DOHH2 (cell line): Measurements from ENCODE around the gene DYRK1A.

Experiments used
- H3F3A ChIP-seq: fragments of 200-600 bp; sonication (generic), shearing (Covaris generic); 2 replicates; pipeline ENCODE4 v1.6.0; 2016; ENCODE audit warnings: antibody characterized with exemption, mild to moderate bottlenecking; ENCODE audit not compliant: control insufficient read depth, insufficient read depth
- H3K27ac ChIP-seq: fragments of 200-600 bp; sonication (generic); 2 replicates; pipeline ENCODE4 v1.5.1; 2014; ENCODE audit warnings: low read depth, mild to moderate bottlenecking, low read length, moderate library complexity
- H3K27me3 ChIP-seq: fragments of 200-600 bp; sonication (generic); 2 replicates; pipeline ENCODE4 v1.6.1; 2014; ENCODE audit warnings: mild to moderate bottlenecking, low read length, mixed read lengths; ENCODE audit not compliant: control insufficient read depth
- H3K36me3 ChIP-seq: fragments of 200-600 bp; sonication (generic); 2 replicates; pipeline ENCODE4 v1.6.1; 2014; ENCODE audit warnings: mild to moderate bottlenecking, low read length, moderate library complexity, mixed read lengths; ENCODE audit not compliant: control insufficient read depth
- H3K4me1 ChIP-seq: fragments of 200-600 bp; sonication (generic); 2 replicates; pipeline ENCODE4 v1.6.1; 2014; ENCODE audit warnings: mild to moderate bottlenecking, low read length, mixed read lengths; ENCODE audit not compliant: control insufficient read depth
- H3K4me2 ChIP-seq: fragments of 200-600 bp; sonication (generic); 2 replicates; pipeline ENCODE4 v1.6.0; 2014; ENCODE audit warnings: mild to moderate bottlenecking, low read length, moderate library complexity
- H3K4me3 ChIP-seq: fragments of 200-600 bp; sonication (generic); 2 replicates; pipeline ENCODE4 v1.5.1; 2014; ENCODE audit warnings: mild to moderate bottlenecking, low read length, mixed read lengths
- H3K79me2 ChIP-seq: fragments of 200-600 bp; sonication (generic); 2 replicates; pipeline ENCODE4 v1.6.1; 2014; ENCODE audit warnings: mild to moderate bottlenecking, low read length, mixed read lengths; ENCODE audit not compliant: control insufficient read depth
- H3K9me2 ChIP-seq: fragments of 200-600 bp; sonication (generic); replicated peaks from 2 replicates; pipeline ENCODE4 v1.6.1; 2014; ENCODE audit warnings: mild to moderate bottlenecking, low read length, mixed read lengths; ENCODE audit not compliant: control insufficient read depth
- H3K9me3 ChIP-seq: fragments of 200-600 bp; sonication (generic); 2 replicates; pipeline ENCODE4 v1.6.1; 2014; ENCODE audit warnings: antibody characterized with exemption, low read length, mixed read lengths; ENCODE audit not compliant: control insufficient read depth, insufficient read depth
- H4K20me1 ChIP-seq: fragments of 200-600 bp; sonication (generic); 2 replicates; pipeline ENCODE4 v1.6.0; 2014; ENCODE audit warnings: low read depth, mild to moderate bottlenecking, antibody characterized with exemption, low read length, moderate library complexity; ENCODE audit not compliant: control insufficient read depth, insufficient read depth
- EZH2phosphoT487 ChIP-seq: fragments of 200-600 bp; sonication (generic); IDR thresholded peaks from 2 replicates; pipeline ENCODE4 v1.6.1; 2017; ENCODE audit warnings: borderline replicate concordance, mild to moderate bottlenecking, antibody characterized with exemption, low read length, moderate library complexity, mixed read lengths
- TF ChIP-seq, protein P1 (sequence below): fragments of 200-600 bp; sonication (generic); IDR thresholded peaks from one replicate; pipeline ENCODE4 v1.5.1; 2014; ENCODE audit warnings: antibody characterized with exemption, mild to moderate bottlenecking, low read depth, low read length; ENCODE audit not compliant: poor library complexity, severe bottlenecking

Gene DYRK1A

DNA sequence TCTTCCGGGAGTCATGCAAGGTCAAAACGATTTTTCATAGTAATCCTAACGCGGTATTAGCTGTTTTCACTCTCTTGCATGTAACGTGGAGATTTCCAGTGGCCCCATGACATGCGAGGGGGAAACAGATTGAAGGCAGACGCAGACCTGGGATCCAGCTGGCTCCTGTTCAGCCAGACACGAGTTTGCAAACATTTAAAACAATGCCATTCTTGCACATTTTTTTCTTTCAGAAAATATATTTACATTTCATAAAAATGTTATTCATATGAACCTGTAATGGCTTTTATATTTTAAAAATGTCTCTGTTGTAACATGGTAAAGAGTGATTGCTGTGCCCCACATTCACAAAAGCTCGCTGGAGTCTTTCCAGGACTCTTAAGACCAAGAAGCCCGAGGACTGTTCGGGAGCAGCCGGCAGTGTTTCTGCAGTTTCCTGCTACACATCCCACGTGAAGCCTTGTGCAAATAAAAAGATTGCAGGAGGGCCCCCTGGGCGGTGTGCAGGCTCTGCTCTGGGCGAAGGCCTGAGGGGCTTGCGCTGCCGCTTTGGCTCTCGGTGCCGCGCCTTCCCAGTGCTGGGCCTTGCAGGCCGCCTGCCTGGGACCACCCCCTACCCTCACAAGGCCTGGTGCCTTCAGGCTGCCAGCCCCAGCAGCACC is 184.9 kb downstream of the DYRK1A start:
- no peaks in the 10 kb centered on the region for H3K9me2 ChIP-seq
- H3K4me3 ChIP-seq: no peak overlapping the region
- no peaks in the 10 kb centered on the region for H3K36me3 ChIP-seq
- H3K4me2 ChIP-seq: no peak overlapping the region
- no peaks in the 10 kb centered on the region for H4K20me1 ChIP-seq
- no peak overlapping the region for H3K27ac ChIP-seq
- H3K79me2 ChIP-seq: no peaks in the 10 kb centered on the region
- H3K4me1 ChIP-seq: no peaks in the 10 kb centered on the region
- no peaks in the 10 kb centered on the region for H3F3A ChIP-seq
- TF ChIP-seq, protein P1, sequence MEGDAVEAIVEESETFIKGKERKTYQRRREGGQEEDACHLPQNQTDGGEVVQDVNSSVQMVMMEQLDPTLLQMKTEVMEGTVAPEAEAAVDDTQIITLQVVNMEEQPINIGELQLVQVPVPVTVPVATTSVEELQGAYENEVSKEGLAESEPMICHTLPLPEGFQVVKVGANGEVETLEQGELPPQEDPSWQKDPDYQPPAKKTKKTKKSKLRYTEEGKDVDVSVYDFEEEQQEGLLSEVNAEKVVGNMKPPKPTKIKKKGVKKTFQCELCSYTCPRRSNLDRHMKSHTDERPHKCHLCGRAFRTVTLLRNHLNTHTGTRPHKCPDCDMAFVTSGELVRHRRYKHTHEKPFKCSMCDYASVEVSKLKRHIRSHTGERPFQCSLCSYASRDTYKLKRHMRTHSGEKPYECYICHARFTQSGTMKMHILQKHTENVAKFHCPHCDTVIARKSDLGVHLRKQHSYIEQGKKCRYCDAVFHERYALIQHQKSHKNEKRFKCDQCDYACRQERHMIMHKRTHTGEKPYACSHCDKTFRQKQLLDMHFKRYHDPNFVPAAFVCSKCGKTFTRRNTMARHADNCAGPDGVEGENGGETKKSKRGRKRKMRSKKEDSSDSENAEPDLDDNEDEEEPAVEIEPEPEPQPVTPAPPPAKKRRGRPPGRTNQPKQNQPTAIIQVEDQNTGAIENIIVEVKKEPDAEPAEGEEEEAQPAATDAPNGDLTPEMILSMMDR: no peak
- TF ChIP-seq EZH2phosphoT487: no peak
- H3K9me3 ChIP-seq: no peaks in the 10 kb centered on the region
- H3K27me3 ChIP-seq: peaks cover 4% of the 10 kb centered on the region; the same call in 1 of the 2 replicates

- Histone ChIP-seq H3K4me1 (no peaks in the 10 kb centered on the region), H3K4me3 (no peak overlapping the region), H3K27ac (no peak overlapping the region)
Observed at GRCh38 chr21:37551993-37552355, 185.4 kb downstream of the DYRK1A start.

GRCh38 chr21:37552496-37553029 is 186.0 kb downstream of the DYRK1A start:
- no peak overlapping the region for H3K4me2 ChIP-seq
- no peaks in the 10 kb centered on the region for H3K9me2 ChIP-seq
- H3K36me3 ChIP-seq: no peaks in the 10 kb centered on the region
- H3K9me3 ChIP-seq: no peaks in the 10 kb centered on the region
- no peaks in the 10 kb centered on the region for H3K79me2 ChIP-seq
- H3K4me3 ChIP-seq: no peak overlapping the region
- TF ChIP-seq, protein P1: no peak
- no peak for TF ChIP-seq EZH2phosphoT487
- no peak overlapping the region for H3K27ac ChIP-seq
- H3K4me1 ChIP-seq: peaks cover 6% of the 10 kb centered on the region
- H3F3A ChIP-seq: no peaks in the 10 kb centered on the region
- H4K20me1 ChIP-seq: no peaks in the 10 kb centered on the region
- peaks cover 4% of the 10 kb centered on the region; the same call in 1 of the 2 replicates for H3K27me3 ChIP-seq

More at GRCh38 chr21:37551993-37552355, 185.4 kb downstream of the DYRK1A start:
- Histone ChIP-seq H3K27me3 (peaks cover 4% of the 10 kb centered on the region; the same call in 1 of the 2 replicates), H4K20me1 (no peaks in the 10 kb centered on the region), H3K9me3 (no peaks in the 10 kb centered on the region), H3K36me3 (no peaks in the 10 kb centered on the region), H3K9me2 (no peaks in the 10 kb centered on the region), H3K79me2 (no peaks in the 10 kb centered on the region), H3F3A (no peaks in the 10 kb centered on the region), H3K4me2 (no peak overlapping the region)
- TF ChIP-seq EZH2phosphoT487: no peak
- TF ChIP-seq, protein P1: no peak
